HG02571 (cell line): ENCODE results near the gene LYZL1.
"Not testable (repeated sequence)": the region's sequence is repeated elsewhere in the genome, so short reads cannot be mapped to it uniquely, and the experiment has no call there.

Experiments used
- ATAC-seq: cut with Tn5 transposase; IDR thresholded peaks from one replicate; pipeline ENCODE4 v1.9.1; 2021; ENCODE audit warnings: mild to moderate bottlenecking, moderate library complexity; ENCODE audit not compliant: unreplicated experiment

Gene LYZL1

DNA sequence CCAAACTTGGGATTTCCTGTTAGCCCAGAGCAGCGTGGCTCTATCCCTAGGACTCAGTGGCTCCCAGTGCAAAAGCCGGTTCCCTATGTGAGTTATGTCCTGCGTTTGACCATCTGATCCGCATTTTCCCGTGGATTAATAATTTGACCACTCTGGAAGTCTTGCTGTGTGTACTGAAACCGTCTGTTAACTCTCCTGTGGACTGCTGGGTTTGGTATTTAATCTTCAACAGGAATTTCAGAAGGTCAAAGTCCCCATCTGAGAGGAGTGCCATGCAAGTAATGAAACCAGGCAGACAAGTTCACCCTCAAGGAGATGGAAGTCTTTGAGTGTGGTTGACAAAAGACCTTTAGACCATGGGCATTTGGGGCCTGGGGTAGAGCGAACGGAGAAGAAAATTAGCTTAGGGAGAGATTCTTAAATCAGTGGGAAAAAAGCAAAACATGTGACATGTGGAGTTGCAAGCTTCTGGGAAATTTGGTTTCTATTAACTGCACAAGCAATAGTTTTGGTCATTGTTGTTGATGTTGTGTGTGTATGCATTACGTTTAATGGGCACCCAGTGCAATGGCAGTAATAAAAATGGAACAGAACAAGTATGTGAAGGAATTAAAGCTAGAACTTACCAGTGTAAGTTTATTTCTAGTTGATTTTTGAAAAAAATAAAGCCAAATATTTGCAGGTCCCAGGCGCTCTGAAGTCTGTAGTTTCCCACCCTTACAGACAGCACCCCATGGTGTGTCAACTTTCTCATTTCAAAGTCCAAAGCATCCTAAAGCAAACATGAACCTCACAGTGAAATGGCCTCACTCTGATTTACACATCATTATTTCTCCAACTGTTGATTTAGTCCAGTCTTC lies 38.2 kb downstream of the LYZL1 start:
- ATAC-seq = no peak

DNA sequence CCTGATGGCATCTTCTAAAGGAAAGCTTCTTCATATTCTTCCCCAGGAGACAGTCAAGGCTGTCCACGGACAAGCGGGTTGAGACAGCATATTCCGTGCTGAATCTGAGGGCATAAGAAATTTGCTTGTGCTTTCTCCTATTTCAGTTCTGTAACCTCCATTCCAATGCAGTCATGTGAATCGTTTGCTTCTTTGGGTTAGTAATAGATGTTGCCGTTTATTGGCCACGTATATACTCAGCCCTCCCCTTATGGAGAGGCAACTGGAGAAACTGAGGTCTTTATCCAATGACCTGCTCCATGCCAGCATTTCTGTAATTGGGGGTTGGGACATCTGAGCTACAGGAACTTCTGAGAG lies 38.9 kb downstream of the LYZL1 start:
- ATAC-seq = no peak

DNA sequence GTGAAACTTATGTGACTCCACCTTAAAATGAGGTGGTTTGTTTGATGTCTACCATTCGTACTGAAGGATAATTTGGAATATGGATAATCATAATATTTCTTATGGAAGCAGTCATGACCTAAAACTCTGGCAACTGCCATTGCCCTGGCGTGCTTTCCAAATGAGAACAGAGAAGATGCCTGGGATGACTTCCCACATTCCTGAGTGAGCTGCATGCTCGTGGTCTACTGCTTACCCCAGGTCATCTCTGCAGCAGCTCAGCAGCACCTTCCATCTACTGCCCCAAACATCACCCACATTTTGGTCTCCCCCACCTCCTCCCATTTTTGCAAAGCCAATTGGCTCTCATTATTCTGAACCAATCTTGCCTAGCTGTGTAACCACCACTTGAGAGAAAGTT lies 40.1 kb downstream of the LYZL1 start:
- ATAC-seq = no peak

DNA sequence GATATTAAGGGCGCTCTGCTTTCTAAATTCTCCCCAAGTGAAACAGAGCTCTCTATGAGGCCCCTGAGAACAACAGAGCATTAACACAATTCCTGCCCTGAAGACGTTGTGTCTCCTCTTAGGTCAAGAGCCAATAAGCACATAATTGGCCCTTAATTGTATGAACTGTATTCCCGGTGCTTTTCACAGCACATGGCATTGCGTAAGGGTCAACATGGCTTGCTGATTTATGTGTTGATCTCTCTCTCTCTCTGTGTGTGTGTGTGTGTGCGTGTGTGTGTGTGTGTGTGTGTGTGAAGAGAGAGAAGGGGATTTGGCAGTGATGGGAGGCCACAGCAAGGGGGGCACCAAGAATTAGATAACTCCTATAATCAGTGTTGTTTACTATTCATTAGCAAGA lies 40.5 kb downstream of the LYZL1 start:
- no peak for ATAC-seq

DNA sequence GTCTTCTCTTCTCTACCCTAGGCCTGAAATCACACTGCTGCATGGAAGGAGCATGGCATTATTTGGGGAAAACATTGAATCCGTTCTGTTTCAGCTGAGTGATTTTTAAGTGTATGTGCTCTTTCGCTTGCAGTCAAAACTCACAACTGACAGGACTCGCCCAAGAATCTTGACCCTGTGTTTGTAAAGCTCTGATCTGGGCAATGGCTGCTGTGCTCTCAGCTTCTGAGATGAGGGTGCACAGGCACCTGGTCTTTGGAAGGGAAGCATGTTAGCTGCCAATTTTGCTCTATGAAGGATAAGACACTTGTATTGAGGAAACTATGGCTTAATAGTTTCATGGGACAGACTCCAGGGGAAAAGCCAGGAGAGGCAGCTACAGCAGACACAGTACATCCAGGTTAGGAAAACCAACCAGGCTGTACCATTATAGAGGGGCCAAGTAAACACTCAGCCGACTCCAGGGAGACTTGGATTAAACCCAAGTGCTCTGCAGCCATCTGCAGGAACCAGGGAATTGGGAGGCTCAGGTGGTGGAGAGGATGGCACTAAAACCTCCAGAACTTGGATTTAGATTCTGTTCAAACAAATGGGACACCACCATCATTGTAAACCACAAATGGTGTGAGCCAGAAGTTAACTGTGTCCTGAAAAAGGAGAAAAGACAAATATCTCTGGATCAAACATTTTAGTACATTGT lies 43.3 kb downstream of the LYZL1 start:
- ATAC-seq = no peak

DNA sequence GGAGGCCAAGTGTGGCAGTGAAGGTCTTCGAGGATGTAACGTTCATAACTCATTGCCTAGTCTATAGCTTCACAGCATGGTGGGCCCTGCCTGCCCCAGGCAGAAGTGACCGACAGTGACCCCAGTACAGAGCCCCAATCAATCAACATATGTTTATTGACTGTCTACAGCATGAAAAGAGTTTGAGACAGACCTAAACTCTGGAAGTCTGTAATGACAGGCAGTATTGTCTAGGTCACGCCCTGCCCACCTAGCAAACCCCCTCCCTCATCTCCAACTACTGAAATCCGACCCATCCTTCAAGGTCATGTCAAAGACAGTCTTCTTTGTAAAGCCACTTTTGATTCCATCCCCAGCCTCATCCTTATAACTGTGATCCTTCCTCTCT lies 43.9 kb downstream of the LYZL1 start:
- ATAC-seq = no peak

DNA sequence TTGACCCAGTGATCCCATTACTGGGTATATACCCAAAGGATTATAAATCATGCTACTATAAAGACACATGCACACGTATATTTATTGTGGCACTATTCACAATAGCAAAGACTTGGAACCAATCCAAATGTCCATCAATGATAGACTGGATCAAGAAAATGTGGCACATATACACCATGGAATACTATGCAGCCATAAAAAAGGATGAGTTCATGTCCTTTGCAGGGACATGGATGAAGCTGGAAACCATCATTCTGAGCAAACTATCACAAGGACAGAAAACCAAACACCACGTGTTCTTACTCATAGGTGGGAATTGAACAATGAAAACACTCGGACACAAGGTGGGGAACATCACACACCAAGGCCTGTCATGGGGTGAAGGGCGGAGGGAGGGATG lies 48.7 kb downstream of the LYZL1 start:
- not testable (repeated sequence) for ATAC-seq

DNA sequence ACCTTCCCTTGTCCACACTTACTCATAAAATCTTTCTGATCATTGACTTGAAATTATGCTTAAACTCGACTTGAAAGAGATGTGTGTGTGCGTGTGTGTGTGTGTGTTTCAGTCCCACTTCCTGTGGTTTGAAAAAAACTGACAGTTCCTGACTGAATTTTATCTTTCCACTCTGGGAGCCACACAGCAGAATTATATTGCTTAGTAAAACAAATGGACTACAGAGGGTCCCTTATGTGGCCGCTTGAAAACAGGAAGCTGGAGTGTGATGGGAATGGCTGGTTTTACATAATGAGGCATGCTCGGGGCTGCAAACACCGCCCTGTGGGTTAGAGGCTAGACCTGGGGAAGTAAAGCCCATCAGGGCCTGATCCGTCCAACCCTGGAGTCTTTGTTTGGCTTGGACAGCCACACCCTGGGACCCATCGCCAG lies 54.8 kb downstream of the LYZL1 start:
- no peak for ATAC-seq

DNA sequence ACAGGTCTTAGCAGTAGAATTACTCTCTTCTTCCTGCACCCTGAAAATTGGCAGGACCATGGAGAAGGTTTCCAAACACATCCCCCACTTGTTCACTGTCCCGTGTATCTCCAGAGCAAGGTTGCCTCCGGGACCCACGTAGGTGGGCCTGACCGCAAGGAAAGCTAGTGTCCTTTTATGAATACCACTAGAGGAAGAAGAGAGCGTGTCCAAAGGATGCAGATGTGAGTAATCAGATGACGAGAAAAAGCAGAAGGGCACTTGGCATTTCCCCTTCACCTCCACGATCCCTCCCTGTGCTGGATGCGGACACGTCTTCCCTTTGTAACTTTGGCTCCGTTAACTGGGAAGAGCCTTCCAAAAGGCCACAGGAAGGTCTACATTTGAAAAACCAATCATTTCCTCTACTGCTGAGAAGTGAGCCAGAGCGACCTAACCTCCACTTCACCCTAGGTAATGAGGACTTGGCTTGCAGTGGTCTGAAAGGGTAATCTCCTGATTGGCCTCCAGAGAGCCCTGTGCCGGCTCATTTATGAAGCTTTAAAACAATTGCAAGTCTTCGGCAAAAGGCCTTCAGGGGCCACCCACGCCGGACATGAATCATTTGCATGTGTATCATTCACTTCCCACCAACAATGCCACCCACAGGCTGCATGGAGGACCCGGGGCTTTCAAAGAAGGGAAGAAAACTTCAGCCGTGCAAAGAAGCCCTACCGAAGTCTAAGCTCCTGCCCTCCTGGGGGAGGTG lies 55.4 kb downstream of the LYZL1 start:
- ATAC-seq = no peak

DNA sequence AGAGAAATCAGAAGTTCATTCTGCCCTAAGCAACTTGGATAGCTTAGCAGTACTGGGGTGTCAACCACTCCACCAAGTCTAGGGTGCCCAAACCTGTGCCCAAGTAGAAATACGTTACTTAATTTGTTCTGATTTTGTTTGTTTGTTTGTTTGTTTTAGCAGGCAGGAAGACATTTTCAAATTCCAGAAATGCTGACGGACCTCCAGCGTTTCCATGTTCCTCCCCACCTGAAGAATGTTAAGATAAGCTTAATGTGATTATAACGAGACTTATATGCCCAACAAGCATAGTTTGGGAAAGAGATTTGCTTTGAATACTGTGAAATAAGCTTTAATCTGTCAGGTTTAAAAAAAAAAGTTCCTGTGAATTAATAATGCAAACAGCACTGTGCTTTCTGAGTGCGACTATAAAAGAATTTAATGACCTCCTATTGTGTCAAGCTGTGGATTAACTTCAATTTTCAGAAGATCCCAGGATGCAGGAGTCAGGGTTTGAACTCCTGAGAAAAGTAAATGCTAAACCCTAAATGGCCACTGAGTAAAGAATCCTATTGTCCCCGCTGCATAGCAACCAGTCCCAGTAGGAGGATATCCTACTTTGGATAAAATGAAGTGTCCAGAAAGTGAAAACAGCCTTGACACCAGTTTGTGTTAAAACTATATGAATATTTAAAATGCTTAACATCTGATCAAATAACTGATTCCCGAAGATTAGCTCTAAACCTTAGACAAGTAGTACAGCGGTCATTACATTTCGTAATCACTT lies 56.5 kb downstream of the LYZL1 start:
- ATAC-seq = no peak

DNA sequence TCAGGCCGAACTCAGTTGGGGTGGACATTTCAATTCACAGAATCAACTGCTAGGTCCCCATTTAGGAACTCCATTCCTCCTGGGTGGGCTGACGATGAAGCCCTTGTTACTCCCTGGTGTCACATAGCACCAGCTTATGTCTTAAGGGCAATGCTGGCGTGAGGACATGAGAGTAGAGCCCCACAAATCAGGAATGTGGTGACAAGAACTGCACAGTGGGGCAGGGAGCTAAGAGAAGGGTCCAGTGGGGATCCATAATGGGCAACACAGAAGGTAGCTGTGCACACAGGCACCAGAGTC lies 57.0 kb downstream of the LYZL1 start:
- no peak for ATAC-seq

DNA sequence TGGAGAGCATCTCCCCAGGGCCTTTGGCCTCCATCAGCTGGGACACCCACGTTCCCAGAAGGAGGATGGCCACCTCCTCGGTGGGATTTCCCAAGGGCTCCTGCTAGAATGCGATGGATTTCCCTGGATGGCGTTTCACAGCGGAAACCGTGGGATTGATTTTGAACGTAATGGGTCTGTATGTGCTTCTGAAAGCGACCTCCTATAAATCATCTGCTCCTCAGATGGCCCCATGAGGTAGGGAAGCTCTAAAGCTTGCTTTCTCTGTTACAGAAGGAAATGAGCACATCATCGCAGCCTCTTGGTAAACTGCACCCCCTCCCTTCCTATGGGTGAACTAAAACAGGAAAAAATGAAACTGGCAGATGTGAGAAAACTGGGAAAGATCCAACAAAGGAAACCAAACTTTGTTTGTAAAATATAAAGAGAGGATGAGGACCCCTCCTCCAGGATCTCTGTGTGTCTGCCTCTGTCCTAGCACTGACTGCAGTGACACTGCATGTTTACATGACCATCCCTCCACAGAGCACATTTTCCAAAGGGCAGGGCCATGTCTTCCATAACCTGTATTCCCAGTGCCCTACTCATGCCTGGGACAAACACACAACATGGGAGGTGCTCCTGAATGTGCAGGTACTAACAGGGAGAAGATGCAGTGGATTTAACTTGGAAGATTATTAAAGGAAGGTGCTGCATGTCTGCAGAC lies 57.6 kb downstream of the LYZL1 start:
- no peak for ATAC-seq

DNA sequence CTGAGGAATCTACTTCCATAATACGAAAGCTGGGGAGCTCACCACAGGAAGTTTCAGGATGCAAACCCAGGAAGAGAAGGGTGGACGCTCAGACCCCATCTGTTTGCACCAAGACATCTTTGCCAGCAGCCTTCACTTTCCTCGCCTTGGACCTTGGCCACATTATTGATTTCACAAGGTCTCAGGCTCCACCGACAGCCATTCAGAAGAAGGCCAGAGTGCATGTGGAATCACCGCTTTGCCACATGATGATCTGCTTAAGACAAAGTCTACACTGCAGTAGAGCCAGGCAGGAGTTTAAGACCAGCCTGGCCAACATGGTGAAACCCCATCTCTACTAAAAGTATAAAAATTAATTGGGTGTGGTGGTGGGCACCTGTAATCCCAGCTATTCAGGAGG lies 60.0 kb downstream of the LYZL1 start:
- ATAC-seq = no peak

DNA sequence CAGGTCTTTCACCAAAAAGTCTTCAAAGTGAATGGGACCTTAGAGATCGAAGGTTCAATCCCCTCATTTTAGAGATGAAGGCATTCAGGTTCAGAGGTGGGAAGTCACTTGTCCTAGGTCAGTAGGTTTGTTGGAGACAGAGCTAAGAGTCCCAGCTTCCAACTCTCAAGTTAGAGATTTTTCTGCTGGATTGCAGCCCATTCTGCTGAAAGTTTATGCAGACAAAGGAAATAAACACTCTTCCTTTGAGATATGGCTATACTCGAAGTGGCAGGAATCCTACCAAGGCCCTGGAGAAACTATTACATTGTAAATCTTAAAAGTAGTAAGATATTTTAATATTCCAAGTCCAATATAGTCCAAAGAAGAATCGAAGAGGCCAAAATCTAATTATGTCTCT lies 64.4 kb downstream of the LYZL1 start:
- no peak for ATAC-seq

DNA sequence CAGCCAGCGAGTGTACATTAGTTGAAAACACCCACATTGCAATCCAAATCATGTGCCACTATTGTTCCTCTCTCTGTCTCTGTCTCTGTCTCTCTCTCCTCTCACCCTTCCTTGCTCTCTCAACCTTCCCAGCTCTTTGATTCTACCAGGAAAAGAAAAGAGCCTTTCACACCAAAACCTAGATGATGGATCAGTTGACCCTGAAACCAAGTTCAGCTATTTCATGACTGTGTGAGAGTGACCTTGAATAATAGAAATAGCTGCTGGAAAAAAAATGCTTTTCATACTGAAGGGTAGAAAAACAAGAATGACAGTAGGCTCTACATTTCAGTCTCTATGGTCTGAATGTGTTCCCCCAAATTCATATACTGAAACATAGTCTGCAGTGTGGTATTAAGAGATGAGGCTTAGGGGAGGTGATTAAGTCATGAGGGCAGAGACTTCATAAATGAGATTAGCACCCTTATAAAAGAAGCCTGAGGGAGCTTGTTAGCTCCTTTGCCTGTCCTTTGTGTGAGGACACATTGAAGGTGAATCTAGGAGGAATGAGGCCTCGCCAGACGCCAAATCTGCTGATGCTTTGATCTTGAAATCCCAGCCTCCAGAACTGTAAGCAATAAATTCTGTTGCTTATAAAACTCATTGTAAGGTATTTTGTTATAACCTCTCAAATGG lies 65.2 kb downstream of the LYZL1 start:
- ATAC-seq = no peak

DNA sequence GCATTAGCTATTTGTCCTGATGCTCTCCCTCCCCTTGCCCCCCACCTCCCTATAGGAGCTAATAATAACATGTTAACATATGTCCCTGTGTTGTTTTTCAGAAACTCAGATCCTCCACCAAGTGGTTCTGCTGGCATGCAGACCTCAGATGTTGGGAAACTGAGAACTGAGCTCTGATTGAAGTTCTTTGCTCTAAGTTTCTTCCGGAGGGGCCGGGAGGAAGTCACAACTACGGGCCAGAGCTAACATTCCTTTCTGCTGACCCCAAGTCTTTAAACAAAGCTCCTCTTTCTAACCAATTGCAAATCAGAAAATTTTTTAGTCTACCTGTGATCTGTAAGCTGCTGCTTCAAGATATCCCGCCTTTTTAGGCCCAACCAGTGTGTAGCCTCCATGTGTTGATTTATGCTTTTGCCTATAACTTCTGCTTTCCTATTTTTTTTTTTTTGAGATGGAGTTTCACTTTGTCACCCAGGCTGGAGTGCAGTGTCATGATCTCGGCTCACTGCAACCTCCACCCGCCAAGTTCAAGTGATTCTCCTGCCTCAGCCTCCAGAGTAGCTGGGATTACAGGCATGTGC lies 66.6 kb downstream of the LYZL1 start:
- ATAC-seq = no peak

DNA sequence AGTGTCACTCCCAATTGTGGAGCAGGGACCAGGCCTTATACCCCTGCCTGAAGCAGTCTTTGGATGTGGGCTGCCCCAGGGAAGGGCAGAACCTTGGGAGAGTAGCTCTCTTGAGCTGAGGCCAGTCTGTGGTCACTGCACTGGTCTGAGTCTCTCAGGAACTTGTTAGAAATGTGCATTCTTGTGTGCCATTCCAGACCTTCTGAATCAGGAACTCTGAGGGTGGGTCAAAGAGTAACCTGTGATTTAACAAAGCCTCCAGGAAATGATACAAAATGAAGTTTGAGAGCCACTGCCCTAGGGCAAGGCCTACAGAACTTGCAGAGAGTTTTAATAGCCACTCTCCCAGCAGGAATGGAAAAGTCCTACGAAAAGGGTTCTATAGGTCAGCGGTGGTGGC lies 68.1 kb downstream of the LYZL1 start:
- ATAC-seq = no peak

DNA sequence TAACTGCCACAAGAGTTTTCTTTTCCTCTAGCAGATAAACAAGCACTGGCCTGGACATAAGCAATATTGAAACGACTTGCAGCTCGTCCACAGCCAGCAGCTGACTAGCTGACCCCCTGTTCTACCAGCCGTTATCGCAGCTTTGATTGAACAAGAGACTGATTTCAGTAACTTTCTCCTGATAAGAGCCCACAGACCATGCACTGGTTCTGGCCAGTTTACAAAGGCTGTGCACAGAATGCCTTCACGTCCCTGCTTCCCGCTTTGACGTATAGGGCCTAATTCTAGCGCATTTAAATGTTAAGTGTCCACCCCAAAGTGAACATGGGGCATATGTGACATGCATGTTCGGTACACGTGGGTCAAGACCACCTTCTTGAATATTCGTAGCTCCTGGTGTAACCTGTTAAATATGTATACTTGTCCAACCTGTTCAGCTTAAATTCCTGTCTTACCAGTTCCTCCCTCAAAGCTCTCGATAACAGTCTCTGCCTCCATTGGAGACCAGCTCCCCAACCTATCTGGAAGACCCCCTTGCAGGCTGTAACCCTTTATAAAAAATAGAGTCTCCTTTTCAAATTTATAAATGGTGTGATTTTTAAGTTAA lies 69.2 kb downstream of the LYZL1 start:
- ATAC-seq = no peak

DNA sequence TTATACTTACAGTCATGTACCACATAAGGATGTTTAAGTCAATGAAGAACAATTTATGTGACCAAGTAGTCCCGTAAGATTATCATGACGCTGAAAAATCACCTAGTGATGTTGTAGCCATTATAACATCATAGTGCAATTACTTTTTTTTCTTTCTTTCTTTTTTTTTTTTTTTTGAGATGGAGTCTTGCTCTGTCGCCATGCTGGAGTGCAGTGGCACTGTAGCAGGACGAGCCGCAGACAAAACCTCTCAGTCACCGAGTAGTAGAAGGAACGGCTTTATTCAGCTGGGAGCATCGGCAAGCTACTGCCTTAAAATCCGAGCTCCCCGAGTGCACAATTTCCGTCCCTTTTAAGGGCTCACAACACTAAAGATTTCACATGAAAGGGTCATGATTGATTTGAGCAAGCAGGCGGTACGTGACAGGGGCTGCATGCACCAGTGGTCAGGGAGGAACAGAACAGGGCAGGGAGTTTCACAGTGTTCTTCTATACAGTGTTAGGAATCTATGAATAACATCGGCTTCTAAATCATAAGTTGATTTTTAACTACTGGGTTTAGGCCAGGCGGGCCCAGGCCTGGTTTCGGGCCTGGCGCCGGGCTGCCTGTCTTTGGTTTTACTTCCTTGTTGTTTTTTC lies 71.5 kb downstream of the LYZL1 start:
- not testable (repeated sequence) for ATAC-seq
